Sciatic nerve (tissue), 2 donors: ENCODE results near the gene ALS2. TPM values are rescaled to one million over a fixed set of nuclear protein-coding genes. Genes with fewer than 3 reads are reported as not detected.

Experiments used
- ATAC-seq: fragments of 200-7000 bp; cut with Tn5 transposase; one replicate; pipeline ENCODE4 v1.9.1; 2020; ENCODE audit warnings: mild to moderate bottlenecking, moderate library complexity
- DNase-seq: peaks from one replicate; pipeline ENCODE4 v3.0.0-alpha.2; 2020; ENCODE audit warnings: low spot score
- intact Hi-C: fragments of 100-400 bp; cut with DNase I; formaldehyde crosslinking; loops from one replicate; pipeline ENCODE4 v1.14.2; 2022
- total RNA-seq: library from RNA; stranded (reverse); fragmentation: NEBNext Ultra II Directional; extraction: Animal tissue kit (Norgen Biotek cat#: 25700); gene quantifications from one replicate; pipeline ENCODE4 v1.2.1, GENCODE V29; 2021
- donor health status: DM: no; HTN: no; CAD: no.
- donor health status: DM: no; HTN: no; CAD: no.

Gene ALS2
- total RNA-seq, 1 donor from 2014 or later = 36.4 TPM

DNA sequence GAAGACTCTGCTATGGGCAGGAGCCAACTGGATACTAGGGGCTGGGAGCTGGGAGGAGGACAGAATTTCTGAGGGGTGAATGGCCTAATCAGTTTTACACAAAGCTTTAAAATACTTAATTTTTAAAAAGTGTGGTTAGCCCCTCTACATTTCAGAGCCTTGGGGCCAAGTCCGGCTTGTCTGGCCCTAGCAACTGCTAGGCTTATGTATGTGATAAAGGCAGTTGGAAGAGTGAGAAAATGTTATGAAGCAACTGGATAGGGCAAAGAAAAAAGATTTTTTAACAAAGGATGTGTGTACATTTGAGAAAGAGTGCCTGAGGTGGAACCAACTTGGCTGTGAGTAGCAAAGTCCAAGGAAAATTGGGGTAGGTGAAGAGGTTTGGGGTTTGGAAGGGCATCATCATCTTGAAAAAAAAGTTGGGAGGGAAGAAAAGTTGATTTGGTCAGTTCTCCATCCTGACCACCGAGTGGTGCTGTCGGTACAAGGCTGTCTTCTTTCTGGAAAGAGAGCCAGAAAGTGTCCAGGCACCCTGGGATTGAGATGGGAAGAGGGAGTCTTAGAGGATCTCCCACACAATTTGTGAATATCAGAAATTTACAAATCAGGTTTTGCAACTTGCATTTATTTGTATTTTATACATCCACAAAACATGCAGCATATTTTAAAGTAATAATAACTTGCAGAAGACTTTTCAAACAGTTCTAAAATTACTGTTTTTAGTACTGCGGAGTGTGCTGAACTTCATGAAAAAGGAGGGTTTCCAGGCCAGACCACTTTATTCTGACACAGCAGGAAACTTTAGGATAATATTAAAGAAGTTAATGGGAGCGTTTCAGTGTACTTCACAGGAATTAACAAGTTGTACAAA lies 15.1 kb upstream of the ALS2 start:
- peak; percentile 84 for ATAC-seq
- no peak for DNase-seq
- intact Hi-C loops = no loop called here

DNA sequence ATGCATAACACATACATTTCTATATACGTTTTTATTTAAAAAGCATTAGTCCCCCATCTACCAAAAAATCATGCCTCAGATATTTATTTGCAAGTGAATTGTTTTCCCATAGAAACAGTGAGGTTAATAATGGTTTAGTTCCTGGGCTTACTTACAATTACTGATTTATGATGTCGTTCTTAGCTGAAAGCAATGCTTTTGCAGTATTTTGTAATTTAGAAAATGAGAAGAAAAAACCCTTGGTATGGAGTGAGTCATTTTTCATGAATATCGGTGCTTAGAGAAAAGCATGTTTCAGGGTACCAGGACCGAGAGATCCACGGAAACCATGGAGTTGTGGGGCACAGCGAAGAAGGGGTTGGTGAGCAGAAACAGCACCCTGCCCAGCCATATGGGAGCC lies 13.6 kb upstream of the ALS2 start:
- intact Hi-C loops = loop anchor here (5.0 kb wide), 1 partner anchor 378 kb away; no protein-coding TSS in a partner anchor
- no peak for DNase-seq
- ATAC-seq = no peak

DNA sequence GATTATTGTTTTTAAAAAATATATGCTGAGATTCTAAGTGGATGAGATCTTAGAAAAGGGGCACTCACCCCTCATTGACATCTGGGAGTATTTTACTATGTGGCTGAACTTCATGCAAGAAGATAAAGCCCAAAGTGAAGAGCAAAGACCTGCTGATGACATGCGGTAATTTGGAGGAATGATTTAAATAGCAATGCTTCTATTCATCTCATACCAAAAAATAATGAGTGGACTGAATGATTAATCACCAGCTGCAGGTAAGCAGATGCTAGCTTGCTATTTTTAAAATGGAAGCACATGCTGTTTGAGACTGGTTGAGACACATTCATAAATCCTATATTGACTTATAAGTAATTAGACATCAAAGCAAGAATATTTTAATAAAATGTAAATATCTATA lies 12.9 kb upstream of the ALS2 start:
- intact Hi-C loops = loop anchor here (5.0 kb wide), 1 partner anchor 379 kb away; no protein-coding TSS in a partner anchor
- ATAC-seq (no peak), DNase-seq (no peak)

DNA sequence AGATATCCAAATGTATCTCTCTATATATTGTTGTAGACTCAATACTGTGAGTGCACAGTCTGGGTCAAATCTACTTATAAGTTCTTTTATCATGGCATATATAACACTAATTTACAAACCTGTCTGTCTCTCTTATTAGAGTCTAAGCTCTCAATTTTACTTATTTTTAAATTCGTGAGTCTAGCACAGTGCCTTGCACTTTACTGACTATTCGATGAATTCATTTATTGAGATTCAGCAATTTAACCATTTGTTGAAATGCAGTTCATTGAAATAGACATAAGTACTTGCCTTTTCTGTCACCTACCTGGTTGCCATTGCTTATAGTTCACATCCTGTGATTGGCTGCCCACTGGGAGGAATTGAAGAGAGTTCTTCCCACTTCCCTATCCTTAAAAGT lies 10.3 kb upstream of the ALS2 start:
- intact Hi-C loops = loop anchor here (5.0 kb wide), 1 partner anchor 381 kb away; no protein-coding TSS in a partner anchor
- DNase-seq (no peak), ATAC-seq (no peak)

DNA sequence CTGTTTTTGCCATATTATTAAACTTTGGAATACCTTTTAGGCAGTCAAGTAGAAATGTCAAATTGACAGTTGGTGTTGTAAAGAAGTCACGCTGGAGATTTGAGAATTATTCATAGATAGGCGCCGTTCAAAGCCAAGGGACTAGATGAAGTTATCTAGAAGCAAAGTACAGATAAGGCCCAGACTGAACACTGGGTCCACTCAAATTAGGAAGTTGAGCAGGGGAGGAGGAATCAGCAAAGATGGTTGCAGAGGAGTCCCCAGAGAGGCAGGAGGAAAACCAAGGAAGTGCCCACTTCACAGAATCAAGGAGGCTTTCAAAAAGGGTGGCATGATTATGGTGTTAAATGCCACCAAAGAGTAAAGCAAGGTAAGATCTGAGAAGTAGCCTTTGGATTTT lies 9.6 kb upstream of the ALS2 start:
- ATAC-seq (no peak), DNase-seq (no peak)
- intact Hi-C loops = loop anchor here (5.0 kb wide), 1 partner anchor 382 kb away; no protein-coding TSS in a partner anchor

DNA sequence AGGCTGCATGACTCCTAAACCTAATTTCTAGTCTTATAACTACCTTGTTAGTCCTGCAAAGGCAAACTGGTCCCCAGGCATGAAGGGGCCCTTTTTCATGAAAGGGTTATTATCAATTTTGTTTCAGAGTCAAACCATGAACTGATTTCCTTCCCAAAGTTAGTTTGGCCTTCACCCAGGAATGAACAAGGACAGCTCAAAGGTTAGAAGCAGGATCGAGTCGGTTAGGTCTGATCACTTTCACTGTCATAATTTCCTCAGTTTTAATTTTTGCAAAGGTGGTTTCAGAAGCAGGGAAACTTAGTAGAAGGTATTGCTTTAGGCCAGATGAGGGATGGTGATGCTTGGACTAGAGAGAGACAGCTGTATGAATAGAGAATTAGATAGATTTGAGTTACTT lies 8.7 kb upstream of the ALS2 start:
- intact Hi-C loops = no loop called here

DNA sequence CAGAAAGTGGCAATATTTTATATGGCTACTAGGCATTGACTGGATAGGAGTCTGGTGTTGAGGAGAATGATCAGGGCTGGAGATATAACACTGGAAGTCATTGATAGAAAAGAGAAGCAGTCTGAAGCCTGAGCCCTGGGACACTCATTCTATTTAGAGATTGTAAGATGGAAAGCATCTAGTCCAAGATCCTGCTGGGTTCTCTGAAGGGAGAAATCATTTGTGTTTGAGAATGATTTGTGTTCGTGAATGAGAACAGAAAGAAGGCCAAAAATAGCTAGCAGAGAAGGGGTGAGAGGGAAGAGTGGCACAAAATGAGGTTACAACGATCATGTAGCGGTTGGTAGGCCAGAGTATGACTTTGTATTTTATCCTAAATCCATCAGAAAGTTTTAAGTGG lies 7.6 kb upstream of the ALS2 start:
- DNase-seq (no peak), ATAC-seq (no peak)
- intact Hi-C loops = no loop called here

More for the DNA sequence above, 8.7 kb upstream of the ALS2 start:
- DNase-seq = no peak
- ATAC-seq = no peak

DNA sequence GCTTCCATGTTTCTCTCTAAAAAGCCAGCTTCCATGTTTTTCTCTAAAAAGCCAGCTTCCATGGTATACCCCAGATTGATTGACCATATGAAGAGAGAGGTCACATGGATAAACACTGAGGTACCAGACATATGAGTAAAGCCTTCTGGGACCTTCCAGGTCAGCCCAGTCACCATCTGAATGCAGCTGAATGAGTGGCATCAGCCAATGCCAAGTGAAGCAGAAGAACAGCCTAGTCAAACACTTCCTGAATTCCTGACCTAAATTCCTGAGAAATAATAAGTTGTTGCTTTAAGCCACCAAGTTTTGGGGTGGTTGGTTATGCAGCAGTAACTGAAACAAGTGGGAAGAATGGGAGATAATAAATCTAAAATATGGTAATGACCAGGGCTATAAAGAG lies 5.7 kb upstream of the ALS2 start:
- DNase-seq = no peak
- ATAC-seq = no peak
- intact Hi-C loops = no loop called here

DNA sequence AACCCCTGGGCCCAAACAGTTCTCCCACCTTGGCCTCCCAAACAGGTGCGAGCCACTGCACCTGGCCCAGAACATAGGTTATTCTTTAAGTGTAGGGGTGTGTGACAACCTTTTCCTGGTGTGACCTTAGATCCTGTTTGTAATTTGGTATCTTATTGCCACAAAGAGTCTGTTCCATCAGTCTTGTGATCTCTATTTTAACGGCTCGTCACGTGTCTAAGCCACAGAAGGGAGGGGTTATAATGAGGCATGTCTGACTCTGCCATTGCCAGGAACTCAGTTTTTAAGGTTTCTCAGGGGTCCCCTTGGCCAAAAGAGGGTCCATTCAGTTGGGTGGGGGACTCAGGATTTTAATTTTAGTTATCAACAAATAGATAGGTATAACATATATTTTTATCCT lies 4.4 kb upstream of the ALS2 start:
- no peak for ATAC-seq
- intact Hi-C loops = no loop called here

DNA sequence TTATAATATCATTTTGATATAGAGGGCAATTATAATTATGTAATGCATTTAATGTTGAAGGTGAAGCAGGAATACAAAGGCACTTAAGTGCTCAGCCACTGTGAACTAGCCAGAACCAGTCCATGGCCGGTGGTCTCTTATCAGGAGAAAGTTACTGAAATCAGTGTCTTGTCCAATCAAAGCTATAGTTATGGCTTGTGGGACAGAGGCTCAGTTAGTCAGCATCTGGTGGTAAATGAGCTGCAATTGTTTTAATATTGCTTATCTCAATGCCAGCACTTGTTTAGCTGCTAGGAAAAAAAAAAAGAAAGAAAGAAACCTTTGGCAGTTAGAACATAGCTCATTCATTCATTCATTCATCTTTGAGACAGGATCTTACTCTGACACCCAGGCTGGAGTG lies 3.8 kb upstream of the ALS2 start:
- DNase-seq (no peak), ATAC-seq (no peak)
- intact Hi-C loops = no loop called here

More for the DNA sequence above, 4.4 kb upstream of the ALS2 start:
- no peak for DNase-seq

DNA sequence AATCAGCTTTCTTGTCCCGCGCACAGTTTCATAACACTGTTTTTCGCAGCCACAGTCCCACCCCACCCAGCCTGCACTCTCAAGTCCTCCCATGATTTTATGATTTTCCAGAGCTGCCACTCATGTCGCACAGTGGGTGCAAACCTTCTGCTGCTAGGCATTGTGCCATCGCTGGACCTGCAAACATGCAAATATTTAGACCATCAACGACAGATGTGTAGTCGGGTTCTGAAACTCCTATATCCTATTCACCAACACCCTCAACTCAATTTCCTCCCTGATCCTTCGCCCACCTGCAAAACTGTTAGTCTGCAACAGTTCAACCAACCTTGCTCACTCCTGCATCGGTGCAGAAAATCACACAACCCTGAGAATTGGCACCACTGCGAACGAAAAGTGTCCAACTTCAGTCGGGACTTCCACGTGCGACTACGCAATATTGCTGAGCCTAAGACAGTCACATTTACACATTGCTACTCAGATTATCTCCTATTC lies 871 bp upstream of the ALS2 start:
- DNase-seq (peak; percentile 60), ATAC-seq (peak; percentile 23)
- intact Hi-C loops = no loop called here

DNA sequence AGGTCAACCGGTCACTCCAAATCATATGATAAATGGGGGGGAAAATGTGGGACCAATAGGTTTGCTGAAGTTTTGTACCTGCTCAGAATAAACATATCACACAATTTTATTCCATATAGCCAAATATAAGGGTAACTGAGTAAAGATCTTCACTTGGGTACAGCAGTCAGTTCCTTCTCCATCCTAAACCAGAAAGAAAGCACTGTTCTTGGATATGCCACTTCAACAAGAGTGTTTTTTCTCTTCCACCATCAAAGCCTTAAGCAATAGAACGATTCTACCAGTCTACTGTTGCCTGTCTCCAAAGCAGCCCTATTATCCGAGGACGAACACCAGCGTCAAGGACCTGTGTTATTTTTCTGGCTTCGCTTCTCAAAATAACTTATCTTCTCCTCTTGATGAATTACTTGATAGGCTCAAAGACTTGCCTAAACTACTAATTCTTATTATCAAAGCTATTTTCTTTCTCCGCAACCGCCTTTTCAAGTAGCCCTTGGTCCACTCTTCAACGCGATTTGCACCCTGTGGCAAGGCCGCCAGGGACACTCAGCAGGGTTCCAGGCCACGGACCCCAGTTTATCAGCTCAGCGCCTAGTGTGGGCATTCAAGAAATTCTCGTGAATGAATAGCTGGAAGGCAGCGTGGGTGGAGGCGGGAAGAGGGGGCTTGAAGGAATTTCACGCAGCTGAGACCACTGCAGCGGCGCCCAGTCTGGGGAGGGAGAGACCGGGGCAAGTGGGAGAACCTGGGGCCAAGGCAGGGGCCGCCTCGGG lies 646 bp downstream of the ALS2 start:
- no peak for DNase-seq
- intact Hi-C loops = no loop called here
- ATAC-seq = peak; percentile 22

DNA sequence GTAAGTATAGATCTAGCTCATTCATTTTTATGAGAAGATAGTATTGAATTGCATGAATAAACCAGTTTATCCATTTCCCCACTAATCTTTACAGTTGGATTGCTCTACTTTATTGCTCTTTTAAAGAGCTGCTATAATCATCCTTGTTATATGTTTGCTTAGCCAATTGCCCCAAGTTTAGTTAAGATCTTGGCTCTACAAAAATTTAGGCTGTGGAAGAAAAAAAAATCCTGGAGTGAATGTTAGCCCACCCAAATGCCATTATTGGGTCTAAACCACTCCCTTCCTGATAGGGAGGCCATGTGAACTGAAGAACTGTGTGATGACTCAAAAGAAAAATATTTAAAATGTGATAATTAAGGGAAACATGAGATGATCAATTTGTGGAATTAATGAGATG lies 2.9 kb downstream of the ALS2 start:
- DNase-seq = no peak
- ATAC-seq = no peak
- intact Hi-C loops = no loop called here

DNA sequence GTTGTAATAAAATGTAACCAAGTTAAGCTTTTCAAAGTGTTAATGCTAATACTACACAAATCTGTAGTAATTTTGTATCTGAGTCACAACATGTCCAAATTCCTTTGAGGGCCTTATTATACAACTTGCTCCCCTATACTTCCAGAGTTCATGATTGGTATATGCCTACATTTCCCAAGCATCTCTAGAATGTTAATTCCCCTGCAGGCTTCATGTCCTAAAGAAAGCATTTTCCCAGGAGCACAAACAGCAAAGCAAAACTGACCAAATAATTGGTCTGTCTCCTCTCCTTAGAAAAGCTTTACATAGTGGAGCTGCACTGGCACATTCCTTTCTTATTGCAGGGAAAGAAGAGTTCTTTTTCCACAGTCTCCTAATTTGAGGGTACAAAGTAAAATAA lies 3.7 kb downstream of the ALS2 start:
- no peak for ATAC-seq
- no peak for DNase-seq

DNA sequence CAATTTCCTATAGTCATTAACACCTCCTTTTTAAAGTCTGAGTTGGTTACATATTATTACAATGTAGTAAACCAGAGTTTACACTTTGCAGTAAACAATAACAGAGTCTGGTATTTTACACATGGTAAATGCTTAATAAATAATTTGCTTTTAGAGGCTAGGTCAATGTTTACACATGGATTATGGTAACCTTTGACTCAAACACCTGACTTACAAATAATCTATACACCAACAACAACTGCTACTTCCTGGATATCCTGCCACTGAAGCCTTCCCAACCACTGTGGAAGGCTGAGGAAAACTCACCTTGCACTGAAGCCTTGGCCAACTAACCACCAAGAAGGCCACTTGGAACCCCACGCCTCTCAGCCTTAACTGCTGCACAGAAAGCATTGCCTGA lies 5.4 kb downstream of the ALS2 start:
- ATAC-seq (no peak), DNase-seq (no peak)
- intact Hi-C loops = no loop called here

More for the DNA sequence above, 3.7 kb downstream of the ALS2 start:
- intact Hi-C loops = no loop called here

DNA sequence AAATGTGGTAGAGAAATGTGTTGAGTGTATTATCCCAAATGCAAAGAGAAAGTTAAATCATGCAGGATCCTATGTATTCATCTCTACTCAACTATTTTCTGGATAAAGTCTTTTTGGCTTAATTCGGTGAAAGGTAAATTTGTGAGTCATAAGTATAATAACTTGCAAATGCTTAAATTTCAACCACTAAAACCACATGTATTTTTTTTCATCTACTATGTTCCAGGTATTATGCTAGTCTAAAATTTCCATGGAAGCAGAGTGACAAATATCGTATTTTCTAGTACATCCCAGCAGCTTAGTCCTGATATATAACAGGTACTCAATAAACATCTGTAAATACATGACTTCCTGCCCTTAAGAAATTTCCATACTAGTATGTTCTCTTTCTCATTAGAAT lies 6.2 kb downstream of the ALS2 start:
- DNase-seq (no peak), ATAC-seq (no peak)
- intact Hi-C loops = no loop called here

DNA sequence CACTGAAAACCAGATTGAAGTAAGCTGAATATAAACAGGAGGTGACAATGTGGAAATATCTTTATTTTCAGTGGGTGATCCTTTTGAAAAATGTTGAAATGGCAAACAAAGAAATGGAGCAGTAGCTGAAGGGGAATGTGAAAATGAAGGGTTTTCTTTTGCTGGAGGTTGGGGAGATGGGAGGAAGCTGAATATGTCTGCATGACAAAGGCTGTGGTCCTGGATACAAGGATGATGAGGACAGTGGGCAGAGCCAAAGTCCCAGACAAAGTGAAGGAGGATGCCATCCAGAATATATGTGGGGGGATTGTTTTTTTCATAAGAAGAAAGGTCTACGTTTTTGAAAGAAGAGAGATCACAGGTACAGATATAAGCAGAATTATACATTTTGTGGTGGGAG lies 6.7 kb downstream of the ALS2 start:
- no peak for DNase-seq
- ATAC-seq = no peak
- intact Hi-C loops = no loop called here

DNA sequence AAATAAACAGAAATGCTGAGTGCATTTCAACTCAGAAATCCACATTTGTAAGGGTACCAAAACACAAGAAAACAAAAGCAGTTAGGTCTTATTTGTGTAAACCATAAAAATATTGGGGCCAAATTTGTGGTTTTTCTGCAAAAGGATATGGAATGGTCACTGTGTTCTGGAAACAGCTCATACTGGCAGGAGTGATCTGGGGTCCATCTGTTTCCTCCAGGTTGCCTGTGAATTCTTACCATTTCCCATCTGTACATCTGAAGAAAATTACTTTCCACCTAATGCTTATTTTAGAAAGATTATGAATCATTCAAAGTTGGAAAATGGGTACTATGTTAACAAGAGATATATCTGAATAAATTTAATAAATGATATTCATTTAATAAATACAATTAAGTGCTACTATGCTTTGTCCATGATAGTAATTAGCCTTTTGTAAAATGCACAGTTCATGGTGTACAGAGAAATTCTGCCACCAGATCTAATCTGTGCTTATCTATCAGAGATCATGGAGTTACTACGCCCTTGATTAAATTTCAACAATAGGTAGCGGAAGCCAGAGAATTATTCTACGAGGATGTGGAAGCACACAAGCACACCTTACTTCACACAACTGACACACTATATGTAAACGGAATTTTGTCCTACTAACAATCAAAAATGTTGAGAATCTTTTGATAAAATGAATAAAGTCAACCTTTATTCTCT lies 10.9 kb downstream of the ALS2 start:
- no peak for DNase-seq
- intact Hi-C loops = no loop called here
- no peak for ATAC-seq

DNA sequence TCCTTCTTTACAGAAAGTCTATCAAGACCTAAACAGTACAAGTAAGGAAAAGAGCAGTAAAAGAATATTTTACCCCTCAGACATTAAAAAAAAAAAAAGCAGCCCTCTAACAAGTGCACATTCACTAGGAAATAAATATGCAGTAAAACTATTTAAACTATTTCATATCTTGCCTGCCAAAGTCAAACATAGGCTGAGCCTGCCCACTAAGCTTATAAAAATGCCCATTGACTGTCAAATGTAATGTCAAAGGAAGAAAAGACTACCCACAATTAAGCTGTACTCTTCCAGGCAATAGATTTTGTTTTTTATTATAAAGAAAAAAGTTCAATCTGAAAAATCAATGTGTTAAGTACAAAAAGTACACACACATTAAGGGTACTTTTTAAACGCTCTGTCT lies 11.8 kb downstream of the ALS2 start:
- DNase-seq (no peak), ATAC-seq (no peak)
- intact Hi-C loops = no loop called here
